Mammary epithelial cell (primary cell): Measurements from ENCODE around the gene HIVEP2.

Experiments
- EZH2 ChIP-seq: IDR thresholded peaks from 2 replicates; pipeline ENCODE4 v1.6.1; 2012; ENCODE audit warnings: low read length, inconsistent platforms, borderline replicate concordance
- TF ChIP-seq, protein P1 (sequence below), 2 donors: IDR thresholded peaks in 1 of 2; conservative IDR thresholded peaks in 1 of 2; 2 replicates each; pipeline ENCODE4 v1.5.1; 2011 to 2012; ENCODE audit warnings: inconsistent platforms in 2 of 2, low read length in 2 of 2, mild to moderate bottlenecking in 2 of 2, control low read depth in 1 of 2, low read depth in 1 of 2; ENCODE audit not compliant: insufficient read depth in 1 of 2; ENCODE audit errors: extremely low read depth in 1 of 2

DNA sequence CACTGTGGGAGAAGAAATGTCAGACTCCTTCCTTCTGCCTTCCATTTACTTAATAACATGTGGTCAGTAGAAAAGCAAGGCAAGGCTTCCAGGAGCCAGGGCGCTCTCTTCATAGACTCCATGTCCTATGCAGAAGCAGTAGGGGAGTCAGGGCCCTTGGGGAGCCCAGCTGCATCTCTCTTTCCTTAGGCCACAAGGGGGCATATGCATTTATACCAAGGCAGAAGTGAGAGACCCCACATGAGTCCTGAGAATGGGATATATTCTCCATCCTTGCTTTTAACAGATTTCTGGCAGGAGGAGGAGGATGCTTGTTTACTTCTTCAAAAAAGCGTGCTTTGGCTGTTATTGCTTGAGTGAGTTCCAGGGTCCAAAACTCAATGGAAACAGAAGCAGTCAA is 198.5 kb downstream of the HIVEP2 start:
- TF ChIP-seq, protein P1, sequence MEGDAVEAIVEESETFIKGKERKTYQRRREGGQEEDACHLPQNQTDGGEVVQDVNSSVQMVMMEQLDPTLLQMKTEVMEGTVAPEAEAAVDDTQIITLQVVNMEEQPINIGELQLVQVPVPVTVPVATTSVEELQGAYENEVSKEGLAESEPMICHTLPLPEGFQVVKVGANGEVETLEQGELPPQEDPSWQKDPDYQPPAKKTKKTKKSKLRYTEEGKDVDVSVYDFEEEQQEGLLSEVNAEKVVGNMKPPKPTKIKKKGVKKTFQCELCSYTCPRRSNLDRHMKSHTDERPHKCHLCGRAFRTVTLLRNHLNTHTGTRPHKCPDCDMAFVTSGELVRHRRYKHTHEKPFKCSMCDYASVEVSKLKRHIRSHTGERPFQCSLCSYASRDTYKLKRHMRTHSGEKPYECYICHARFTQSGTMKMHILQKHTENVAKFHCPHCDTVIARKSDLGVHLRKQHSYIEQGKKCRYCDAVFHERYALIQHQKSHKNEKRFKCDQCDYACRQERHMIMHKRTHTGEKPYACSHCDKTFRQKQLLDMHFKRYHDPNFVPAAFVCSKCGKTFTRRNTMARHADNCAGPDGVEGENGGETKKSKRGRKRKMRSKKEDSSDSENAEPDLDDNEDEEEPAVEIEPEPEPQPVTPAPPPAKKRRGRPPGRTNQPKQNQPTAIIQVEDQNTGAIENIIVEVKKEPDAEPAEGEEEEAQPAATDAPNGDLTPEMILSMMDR (conservative IDR thresholded peaks at IDR 0.05 in 1 of 2, IDR thresholded peaks at IDR 0.05 in 1 of 2; ENCODE audit: extremely low read depth in 1 of 2, insufficient read depth in 1 of 2, low read depth in 1 of 2, low read length in 2 of 2), result peak; percentile 24 to 25
- TF ChIP-seq EZH2, result no peak
